ENCODE measurements around the gene ENTPD1. TPM values are rescaled to one million over a fixed set of nuclear protein-coding genes. Genes with fewer than 3 reads are reported as not detected.

The ENTPD1 gene
- total RNA-seq, 1 donor from 2014 or later = 9.4 TPM

GRCh38 chr10:95832216-95833041 lies 76.5 kb downstream of the ENTPD1 start:
- DNase-seq = no peak

DNA sequence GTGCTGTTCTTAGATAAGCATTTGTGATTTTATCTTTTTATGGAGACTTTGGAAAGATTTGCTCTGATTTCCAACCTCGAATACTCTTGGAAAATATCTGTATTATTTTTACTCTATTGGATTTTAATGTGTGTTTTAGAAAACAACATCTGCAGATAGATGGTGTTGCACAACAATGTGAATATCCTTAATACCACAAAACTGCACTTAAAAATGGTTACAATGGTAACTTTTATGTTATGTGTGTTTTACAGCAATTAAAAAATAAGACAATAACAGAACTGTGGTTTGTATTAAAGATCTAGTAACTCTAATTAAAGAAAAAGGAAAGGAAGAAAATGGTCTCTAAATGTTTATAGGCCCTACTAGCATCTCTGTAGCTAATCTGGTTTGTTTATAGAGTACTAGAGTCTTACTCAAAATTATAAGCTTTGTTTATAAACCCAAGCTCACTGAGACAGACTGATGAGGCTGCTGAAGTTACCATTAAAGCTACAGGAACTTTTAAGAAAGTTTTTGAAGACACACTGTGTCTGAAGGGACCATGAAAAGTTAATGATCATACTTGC lies 77.2 kb downstream of the ENTPD1 start:
- DNase-seq = no peak

DNA sequence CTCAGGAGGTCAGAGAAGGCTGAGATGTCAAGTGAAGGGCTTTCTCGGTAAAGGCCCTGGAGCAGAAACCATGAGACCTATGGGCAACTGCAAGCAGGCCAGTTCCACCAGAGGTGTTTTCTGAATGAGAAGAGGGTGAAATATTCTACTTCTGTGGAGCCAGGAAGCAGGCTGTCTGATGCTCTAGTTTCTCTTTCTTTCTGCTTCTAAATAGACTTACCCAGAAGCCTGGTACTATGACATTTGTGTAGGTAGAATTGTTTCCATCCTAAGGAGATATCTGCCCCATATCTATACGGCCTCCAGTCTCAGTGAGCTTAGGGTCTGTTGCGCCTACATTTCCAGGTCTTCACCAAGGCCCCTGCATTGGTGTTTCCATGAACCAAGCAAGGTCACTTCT lies 78.4 kb downstream of the ENTPD1 start:
- DNase-seq = no peak

DNA sequence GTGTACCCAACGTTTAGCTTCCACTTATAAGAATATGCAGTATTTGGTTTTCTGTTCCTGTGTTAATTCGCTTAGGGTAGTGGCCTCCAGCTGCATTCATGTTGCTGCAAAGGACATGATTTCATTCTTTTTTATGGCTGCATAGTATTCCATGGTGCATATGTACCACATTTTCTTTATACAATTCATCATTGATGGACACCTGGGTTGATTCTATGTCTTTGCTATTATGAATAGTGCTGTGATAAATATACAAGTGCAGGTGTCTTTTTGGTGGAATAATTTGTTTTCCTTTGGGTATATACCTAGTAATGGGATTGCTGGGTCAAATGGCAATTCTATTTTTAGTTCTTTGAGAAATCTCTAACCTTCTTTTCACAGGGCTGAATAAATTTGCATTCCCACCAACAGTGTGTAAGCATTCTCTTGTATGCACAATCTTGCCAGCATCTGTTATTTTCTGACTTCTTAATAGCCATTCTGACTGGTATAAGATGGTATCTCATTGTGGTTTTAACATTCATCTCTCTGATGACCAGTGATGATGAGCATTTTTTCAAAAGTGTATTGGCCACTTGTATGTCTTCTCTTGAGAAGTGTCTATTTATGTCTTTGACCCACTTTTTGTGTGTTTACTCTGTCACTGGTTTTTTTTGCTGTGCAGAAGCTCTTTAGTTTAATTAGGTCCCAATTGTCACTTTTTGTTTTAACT lies 79.3 kb downstream of the ENTPD1 start:
- no peak for DNase-seq

DNA sequence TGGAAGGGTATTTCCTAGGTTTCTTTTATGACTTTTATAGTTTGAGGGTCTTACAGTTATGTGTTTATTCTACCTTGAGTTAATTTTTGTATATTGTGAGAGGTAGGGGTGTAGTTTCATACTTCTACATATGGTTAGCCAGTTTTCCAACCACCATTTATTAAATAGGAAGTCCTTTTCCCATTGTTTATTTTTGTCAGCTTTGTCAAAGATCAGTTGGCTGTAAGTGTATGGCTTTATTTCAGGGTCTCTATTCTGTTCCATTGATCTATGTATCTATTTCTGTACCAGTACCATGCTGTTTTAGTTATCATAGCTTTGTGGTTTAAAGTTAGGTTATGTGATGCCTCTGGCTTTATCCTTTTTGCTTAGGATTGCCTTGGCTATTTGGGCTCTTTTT lies 79.9 kb downstream of the ENTPD1 start:
- DNase-seq = no peak

- no peak for DNase-seq
These were observed 80.8 kb downstream of the ENTPD1 start for GRCh38 chr10:95836610-95837355.

DNA sequence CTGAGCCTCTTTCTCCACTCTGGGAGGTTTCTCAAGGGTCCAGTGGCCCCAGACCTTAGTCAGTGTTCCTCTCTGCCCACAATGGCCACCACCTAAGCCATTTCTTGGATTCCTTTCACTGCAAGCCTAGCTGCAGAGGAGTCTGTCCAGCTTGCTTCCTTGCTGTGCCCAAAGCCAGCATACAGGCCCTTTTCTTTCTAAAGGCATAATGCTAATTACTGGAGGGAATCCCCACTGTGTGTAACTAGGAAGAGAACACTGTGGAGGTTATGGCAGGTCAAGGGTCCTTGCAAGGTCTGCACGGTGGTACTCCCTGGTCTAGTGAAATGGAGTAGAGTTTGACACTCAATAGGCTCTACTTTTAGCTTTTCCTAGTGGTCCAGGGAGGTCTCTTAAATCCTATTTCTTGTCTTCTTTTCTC lies 81.4 kb downstream of the ENTPD1 start:
- no peak for DNase-seq

DNA sequence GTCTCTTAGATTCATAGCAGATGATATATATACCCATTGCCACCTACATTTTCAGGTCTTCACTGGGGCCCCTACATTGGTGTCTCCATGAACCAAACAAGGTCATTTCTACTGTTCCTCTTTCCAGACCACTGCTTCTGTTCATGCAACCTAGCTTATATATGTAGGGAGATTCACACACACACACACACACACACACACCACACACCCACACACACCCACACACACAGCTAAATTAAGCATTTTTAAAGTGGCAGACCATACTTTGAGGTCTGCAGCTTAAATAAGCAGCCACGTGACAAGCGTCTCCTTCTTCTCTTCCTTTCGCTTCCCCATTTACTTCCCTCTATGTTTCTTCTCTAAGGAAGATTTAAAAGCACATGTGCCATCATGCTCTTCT lies 81.8 kb downstream of the ENTPD1 start:
- no peak for DNase-seq

DNA sequence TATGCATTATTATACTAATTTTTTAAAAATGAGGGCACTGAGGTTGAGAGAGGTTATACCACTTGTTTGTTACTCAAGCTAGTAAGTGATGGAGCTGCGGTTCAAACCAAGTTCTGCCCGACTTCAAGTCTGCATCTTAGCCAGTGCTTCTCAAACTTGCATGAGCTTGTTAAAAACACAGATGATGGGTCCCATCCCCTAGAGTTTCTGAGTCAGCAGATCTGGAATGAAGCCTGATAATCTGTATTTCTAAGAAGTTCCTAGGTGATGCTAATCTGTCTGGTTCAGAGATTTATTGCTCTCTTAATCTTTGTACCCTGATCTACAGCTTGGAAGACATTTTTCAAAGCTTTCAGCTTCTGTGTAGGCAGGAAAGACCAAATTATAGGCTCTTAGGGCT lies 84.2 kb downstream of the ENTPD1 start:
- DNase-seq = no peak

DNA sequence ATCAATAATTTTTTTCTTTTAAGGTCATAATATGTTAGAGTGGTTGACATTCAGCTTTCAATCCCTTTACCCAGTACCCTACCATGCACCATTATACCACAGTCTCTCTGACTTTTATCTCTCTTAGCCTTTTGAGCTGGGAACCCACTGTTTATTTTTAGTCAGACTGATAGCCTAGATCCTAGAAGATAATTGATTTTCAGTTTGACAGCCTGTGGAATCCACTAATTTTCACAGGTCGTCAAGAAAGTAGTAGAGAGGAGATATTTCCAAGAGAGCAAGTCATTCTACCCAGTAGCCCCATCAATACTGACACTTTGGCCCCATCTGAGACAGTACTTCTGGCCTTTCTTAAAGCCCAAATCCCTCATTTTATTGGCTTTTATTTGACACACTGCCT lies 84.7 kb downstream of the ENTPD1 start:
- no peak for DNase-seq

DNA sequence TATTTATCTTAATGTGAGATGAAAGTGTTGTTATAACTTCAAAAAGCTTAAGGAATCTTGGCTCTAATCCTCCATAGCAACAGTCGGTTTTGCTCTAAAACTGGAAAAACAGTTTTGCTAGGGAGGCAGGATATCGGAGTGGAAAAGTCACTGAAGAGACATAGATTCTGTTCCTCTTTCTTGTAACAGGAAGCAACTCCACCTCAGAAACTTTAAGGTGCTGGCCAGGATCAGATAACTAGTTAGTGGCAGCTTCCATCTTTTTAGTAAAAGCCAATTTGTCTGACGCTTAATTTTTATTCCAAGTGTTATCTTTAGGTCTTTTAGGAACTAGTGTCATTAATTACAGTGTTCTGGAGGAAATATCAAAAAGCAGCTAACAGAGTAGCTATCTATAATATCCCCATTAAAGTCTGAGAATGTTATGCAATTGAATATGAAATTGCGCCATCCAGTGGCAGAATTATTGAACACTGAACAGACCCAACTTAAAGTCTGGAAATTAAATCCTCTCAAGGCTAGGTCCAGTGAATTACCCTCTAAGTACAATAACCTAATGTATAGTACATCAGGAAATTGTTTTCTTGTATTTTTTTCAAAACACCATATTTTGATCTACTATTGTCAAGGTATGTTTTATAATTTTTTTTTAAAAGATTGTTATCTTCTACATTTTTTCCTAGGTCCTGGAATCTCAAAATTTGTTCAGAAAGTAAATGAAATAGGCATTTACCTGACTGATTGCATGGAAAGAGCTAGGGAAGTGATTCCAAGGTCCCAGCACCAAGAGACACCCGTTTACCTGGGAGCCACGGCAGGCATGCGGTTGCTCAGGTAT lies 85.9 kb downstream of the ENTPD1 start:
- DNase-seq = no peak

DNA sequence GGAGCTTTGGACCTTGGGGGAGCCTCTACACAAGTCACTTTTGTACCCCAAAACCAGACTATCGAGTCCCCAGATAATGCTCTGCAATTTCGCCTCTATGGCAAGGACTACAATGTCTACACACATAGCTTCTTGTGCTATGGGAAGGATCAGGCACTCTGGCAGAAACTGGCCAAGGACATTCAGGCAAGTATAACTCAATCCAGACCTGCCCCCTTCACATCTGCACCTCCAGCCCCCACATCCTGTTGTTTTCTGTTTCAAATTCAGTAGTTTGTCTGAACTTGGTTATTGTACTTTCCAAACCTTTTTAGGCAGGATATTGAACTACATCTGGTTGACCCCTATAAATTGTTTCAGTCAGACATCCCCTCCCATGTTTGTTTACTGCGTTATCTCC lies 89.4 kb downstream of the ENTPD1 start:
- DNase-seq = no peak

- DNase-seq = no peak
These were observed 91.0 kb downstream of the ENTPD1 start for GRCh38 chr10:95847007-95847406.

GRCh38 chr10:95848841-95849240 lies 92.9 kb downstream of the ENTPD1 start:
- DNase-seq = no peak

- no peak for DNase-seq
These were observed 94.8 kb downstream of the ENTPD1 start for GRCh38 chr10:95850791-95851190.

DNA sequence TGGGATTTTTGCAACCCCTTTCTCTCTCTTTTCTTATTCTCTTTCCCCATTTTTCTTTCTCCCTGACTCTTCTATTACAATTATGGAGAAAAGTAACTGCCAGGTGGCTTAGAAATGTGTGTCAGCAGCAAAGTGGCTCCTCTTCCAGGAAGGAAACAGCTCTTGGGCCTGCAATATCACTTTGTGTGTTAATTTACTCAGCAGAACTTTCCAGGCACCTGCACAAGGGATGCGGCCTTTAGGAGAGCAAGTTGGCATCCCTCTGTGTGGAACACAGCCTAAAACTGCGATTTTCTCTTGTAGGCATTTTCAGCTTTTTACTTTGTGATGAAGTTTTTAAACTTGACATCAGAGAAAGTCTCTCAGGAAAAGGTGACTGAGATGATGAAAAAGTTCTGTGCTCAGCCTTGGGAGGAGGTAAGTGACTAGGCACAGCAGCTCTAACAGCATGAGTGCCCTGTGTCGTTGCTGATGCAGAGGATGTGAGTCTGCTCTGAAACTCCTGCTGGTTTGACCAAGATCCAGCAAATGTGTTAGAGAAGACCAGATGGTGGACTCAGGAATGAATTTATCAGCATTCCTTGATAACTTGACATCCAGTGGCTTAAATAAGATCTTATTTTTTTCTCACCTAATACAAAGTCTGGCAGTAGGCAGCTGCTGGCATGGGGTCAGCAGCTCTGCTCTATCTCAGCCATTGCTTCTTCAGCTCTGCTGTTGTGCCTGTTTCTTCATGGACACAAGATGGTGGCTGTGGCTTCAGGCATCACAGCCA lies 104.4 kb downstream of the ENTPD1 start:
- no peak for DNase-seq

GRCh38 chr10:95861386-95861785 lies 105.4 kb downstream of the ENTPD1 start:
- DNase-seq = no peak

DNA sequence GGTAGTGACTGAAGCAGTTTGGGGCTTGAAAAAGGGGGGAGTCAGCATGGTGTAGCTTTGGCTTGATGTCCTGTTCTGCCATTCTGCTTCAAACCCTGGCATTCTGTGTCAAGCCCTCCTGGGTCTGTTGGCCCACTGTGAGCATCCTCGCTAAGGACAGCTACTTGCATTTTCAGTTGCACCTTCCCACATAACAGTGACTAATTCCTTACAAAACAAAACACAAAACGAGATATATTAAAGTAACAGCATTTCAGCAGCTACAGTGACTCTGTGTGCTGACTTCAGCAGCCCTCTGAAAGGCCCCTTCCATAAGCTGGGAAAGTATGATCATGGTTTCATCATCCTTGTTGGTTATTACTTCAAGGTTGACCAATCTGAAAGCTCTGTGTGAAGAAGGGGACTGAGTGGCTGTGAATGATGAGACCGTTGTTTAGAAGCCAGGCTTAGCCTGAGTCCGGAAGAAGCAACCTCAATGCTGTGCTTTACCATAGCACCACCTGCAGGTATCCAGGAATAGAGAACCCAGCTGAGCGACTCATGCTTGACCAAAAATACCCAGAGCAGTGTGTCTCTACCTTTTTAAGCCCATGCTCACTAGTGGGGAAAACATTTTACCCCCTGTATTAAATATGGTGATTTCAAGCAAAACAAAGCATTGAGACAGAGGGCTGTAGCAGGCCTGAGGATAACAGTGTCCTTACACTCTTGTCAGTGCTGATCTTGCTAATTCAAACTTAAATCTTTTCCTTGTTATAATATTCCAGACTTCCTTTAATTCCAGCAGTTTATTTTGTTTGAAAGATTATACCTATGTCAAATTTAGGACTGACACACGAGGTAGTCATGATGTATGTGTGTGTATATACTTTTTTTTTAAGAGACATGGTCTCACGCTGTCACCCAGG lies 109.2 kb downstream of the ENTPD1 start:
- peak; percentile 22 for DNase-seq

DNA sequence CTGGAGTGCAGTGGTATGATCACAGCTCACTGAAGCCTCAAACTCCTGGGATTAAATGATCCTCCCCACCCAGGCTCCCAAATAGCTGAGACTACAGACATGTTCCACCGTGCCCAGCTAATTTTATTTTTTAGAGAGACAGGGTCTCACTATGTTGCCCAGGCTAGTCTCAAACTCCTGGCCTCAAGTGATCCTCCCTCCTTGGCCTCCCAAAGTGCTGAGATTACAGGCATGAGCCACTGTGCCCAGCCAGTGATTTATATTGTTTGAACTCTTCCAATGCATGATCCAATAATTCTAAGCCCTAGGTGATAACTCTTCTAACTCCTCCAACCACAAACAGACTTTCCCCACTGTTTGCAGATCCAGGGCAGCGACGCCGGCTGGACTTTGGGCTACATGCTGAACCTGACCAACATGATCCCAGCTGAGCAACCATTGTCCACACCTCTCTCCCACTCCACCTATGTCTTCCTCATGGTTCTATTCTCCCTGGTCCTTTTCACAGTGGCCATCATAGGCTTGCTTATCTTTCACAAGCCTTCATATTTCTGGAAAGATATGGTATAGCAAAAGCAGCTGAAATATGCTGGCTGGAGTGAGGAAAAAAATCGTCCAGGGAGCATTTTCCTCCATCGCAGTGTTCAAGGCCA lies 110.0 kb downstream of the ENTPD1 start:
- no peak for DNase-seq

Data from occipital lobe (tissue), 2 donors.